ENCODE measurements around the gene TRPV3.

DNA sequence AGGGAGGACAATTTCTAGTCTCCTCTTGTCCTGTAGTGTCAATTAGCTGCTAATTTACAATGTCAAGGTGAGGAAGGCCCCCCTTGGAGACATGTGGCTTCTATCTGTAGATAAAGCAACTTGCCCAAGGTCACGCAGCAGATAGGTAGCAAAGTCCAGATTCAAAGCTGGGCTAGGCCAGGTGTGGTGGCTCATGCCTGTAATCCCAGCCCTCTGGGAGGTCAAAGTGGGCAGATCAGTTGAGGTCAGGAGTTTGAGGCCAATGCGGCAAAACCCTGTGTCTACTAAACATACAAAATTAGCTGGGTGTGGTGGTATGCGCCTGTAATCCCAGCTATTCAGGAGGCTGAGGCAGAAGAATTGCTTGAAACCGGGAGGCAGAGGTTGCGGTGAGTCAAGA is 11.1 kb downstream of the TRPV3 start:
- no peak for TF ChIP-seq POLR2A (IDR thresholded peaks at IDR 0.05)
- TF ChIP-seq, protein P1, sequence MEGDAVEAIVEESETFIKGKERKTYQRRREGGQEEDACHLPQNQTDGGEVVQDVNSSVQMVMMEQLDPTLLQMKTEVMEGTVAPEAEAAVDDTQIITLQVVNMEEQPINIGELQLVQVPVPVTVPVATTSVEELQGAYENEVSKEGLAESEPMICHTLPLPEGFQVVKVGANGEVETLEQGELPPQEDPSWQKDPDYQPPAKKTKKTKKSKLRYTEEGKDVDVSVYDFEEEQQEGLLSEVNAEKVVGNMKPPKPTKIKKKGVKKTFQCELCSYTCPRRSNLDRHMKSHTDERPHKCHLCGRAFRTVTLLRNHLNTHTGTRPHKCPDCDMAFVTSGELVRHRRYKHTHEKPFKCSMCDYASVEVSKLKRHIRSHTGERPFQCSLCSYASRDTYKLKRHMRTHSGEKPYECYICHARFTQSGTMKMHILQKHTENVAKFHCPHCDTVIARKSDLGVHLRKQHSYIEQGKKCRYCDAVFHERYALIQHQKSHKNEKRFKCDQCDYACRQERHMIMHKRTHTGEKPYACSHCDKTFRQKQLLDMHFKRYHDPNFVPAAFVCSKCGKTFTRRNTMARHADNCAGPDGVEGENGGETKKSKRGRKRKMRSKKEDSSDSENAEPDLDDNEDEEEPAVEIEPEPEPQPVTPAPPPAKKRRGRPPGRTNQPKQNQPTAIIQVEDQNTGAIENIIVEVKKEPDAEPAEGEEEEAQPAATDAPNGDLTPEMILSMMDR (IDR thresholded peaks at IDR 0.05), result no peak
